Limb (tissue), 2 donors: Measurements from ENCODE around the gene STEEP1.

Experiments
- DNase-seq, 2 donors: peaks; one replicate each; pipeline ENCODE4 v3.0.0-alpha.2; 2016; ENCODE audit errors: extremely low spot score in 2 of 2

STEEP1 gene

DNA sequence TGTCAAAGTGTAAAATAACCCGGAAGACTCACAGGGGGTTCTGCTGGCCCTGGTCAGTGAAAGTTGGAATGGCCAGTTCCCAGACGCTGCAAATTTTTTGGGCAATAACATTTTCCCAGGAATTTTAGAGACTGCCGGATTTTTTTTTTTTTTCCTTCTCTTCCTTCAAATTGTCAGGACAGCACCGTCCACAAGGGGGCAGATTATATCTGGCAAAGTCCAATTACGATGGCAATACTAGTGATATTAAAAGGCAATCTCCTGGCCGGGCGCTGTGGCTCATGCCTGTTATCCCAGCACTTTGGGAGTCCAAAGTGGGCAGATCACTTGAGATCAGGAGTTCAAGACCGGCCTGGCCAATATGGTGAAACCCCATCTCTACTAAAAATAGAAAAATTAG, 76.5 kb downstream of the STEEP1 start:
- peak in 1 of 2 donors; percentile 54 for DNase-seq
